Naive B cell (primary cell): ENCODE data around the gene VWDE. TPM values are rescaled to one million over a fixed set of nuclear protein-coding genes. Genes with fewer than 3 reads are reported as not detected.

Experiments
- ATAC-seq, 2 donors: fragments of 150-1000 bp; cut with Tn5 transposase; 2 replicates each; pipeline ENCODE4 v1.10.0; 2021; ENCODE audit warnings: low read depth in 2 of 2, mild to moderate bottlenecking in 2 of 2, moderate library complexity in 2 of 2
- DNase-seq: peaks from one replicate; pipeline ENCODE4 v3.0.0; 2022
- H3K27ac Mint-ChIP-seq, 6 donors: one replicate each; pipeline ENCODE4 v1.8.0; 2020 to 2022; ENCODE audit warnings: mild to moderate bottlenecking in 6 of 6, mixed read lengths in 6 of 6, moderate library complexity in 5 of 6, inconsistent platforms in 2 of 6
- H3K27me3 Mint-ChIP-seq, 3 donors: one replicate each; pipeline ENCODE4 v1.8.0; 2021 to 2022; ENCODE audit warnings: mixed read lengths in 3 of 3, mild to moderate bottlenecking in 1 of 3
- H3K36me3 Mint-ChIP-seq, 2 donors: one replicate each; pipeline ENCODE4 v1.8.0; 2020 to 2022; ENCODE audit warnings: mixed read lengths in 2 of 2, inconsistent platforms in 1 of 2, mild to moderate bottlenecking in 1 of 2
- H3K4me1 Mint-ChIP-seq, 3 donors: one replicate each; pipeline ENCODE4 v1.8.0; 2020 to 2022; ENCODE audit warnings: mixed read lengths in 3 of 3, inconsistent platforms in 1 of 3, mild to moderate bottlenecking in 1 of 3, moderate library complexity in 1 of 3
- H3K4me3 Mint-ChIP-seq, 8 donors: one replicate each; pipeline ENCODE4 v1.8.0; 2020 to 2022; ENCODE audit warnings: mild to moderate bottlenecking in 8 of 8, mixed read lengths in 8 of 8, moderate library complexity in 8 of 8, inconsistent platforms in 2 of 8
- H3K9me3 Mint-ChIP-seq, 7 donors: one replicate each; pipeline ENCODE4 v1.8.0; 2020 to 2022; ENCODE audit warnings: mixed read lengths in 7 of 7, mild to moderate bottlenecking in 5 of 7, inconsistent platforms in 2 of 7, moderate library complexity in 1 of 7
- polyA plus RNA-seq, 6 donors: library from polyadenylated mRNA; unstranded; fragments of 300-500 nt; fragmentation: Illumina TruSeq; gene quantifications; one replicate each; pipeline ENCODE4 v1.2.3, GENCODE V29; 2021; ENCODE audit warnings: low read depth in 6 of 6

The VWDE gene
- polyA plus RNA-seq, 6 donors from 2014 or later = not detected

GRCh38 chr7:12314199-12314598, 89.5 kb downstream of the VWDE start:
- Mint-ChIP-seq H3K9me3 (peaks cover 0 to 3% (median 0%) of the 10 kb centered on the region in 7 donors), H3K27ac (no peak overlapping the region), H3K4me3 (no peak overlapping the region), H3K36me3 (peaks cover 0 to 5% of the 10 kb centered on the region in 2 donors), H3K27me3 (peaks cover 0 to 16% (median 0%) of the 10 kb centered on the region in 3 donors), H3K4me1 (no peaks in the 10 kb centered on the region)
- ATAC-seq (no peak), DNase-seq (no peak)

GRCh38 chr7:12305502-12305901, 98.2 kb downstream of the VWDE start:
- H3K27ac Mint-ChIP-seq = no peak overlapping the region
- peaks cover 0 to 4% of the 10 kb centered on the region in 2 donors for H3K36me3 Mint-ChIP-seq
- peaks cover 11 to 12% (median 11%) of the 10 kb centered on the region in 3 donors for H3K27me3 Mint-ChIP-seq
- no peaks in the 10 kb centered on the region for H3K4me1 Mint-ChIP-seq
- H3K4me3 Mint-ChIP-seq = no peak overlapping the region
- DNase-seq (no peak), ATAC-seq (no peak)
- peaks cover 0 to 9% (median 2%) of the 10 kb centered on the region in 7 donors for H3K9me3 Mint-ChIP-seq

GRCh38 chr7:12303495-12303894, 100.2 kb downstream of the VWDE start:
- Mint-ChIP-seq H3K27me3 (peaks cover 5 to 7% (median 7%) of the 10 kb centered on the region in 3 donors), H3K36me3 (no peaks in the 10 kb centered on the region), H3K4me3 (no peak overlapping the region), H3K27ac (no peak overlapping the region), H3K9me3 (peaks cover 0 to 9% (median 2%) of the 10 kb centered on the region in 7 donors), H3K4me1 (no peaks in the 10 kb centered on the region)
- no peak for ATAC-seq
- no peak for DNase-seq

GRCh38 chr7:12303062-12303461, 100.6 kb downstream of the VWDE start:
- ATAC-seq (no peak), DNase-seq (no peak)
- Mint-ChIP-seq H3K9me3 (peaks cover 0 to 9% (median 2%) of the 10 kb centered on the region in 7 donors), H3K4me3 (no peak overlapping the region), H3K4me1 (no peaks in the 10 kb centered on the region), H3K27me3 (peaks cover 5% of the 10 kb centered on the region in 3 donors), H3K36me3 (no peaks in the 10 kb centered on the region), H3K27ac (no peak overlapping the region)

- peaks cover 1 to 2% (median 2%) of the 10 kb centered on the region in 3 donors for H3K4me1 Mint-ChIP-seq
- no peak for DNase-seq
- peaks cover 0 to 9% (median 2%) of the 10 kb centered on the region in 7 donors for H3K9me3 Mint-ChIP-seq
- H3K27me3 Mint-ChIP-seq = peaks cover 5 to 9% (median 5%) of the 10 kb centered on the region in 3 donors
- no peak for ATAC-seq
- H3K4me3 Mint-ChIP-seq = no peak overlapping the region
- H3K27ac Mint-ChIP-seq = no peak overlapping the region
- H3K36me3 Mint-ChIP-seq = no peaks in the 10 kb centered on the region
Observed at GRCh38 chr7:12300415-12300814, 103.2 kb downstream of the VWDE start.

GRCh38 chr7:12299367-12299766, 104.3 kb downstream of the VWDE start:
- ATAC-seq (no peak), DNase-seq (no peak)
- Mint-ChIP-seq H3K9me3 (peaks cover 0 to 7% (median 2%) of the 10 kb centered on the region in 7 donors), H3K4me1 (peaks cover 9 to 13% (median 12%) of the 10 kb centered on the region in 3 donors), H3K27me3 (peaks cover 5 to 12% (median 5%) of the 10 kb centered on the region in 3 donors), H3K4me3 (no peak overlapping the region), H3K27ac (no peak overlapping the region), H3K36me3 (no peaks in the 10 kb centered on the region)

- H3K27me3 Mint-ChIP-seq = peaks cover 0 to 12% (median 0%) of the 10 kb centered on the region in 3 donors
- no peak overlapping the region for H3K27ac Mint-ChIP-seq
- H3K4me1 Mint-ChIP-seq = peaks cover 9 to 16% (median 15%) of the 10 kb centered on the region in 3 donors
- H3K4me3 Mint-ChIP-seq = no peak overlapping the region
- H3K9me3 Mint-ChIP-seq = no peaks in the 10 kb centered on the region
- ATAC-seq (no peak), DNase-seq (no peak)
- no peaks in the 10 kb centered on the region for H3K36me3 Mint-ChIP-seq
Observed at GRCh38 chr7:12297283-12298108, 106.2 kb downstream of the VWDE start.

GRCh38 chr7:12296051-12296570, 107.6 kb downstream of the VWDE start:
- DNase-seq (no peak), ATAC-seq (no peak)
- no peaks in the 10 kb centered on the region for H3K36me3 Mint-ChIP-seq
- peaks cover 9 to 16% (median 15%) of the 10 kb centered on the region in 3 donors for H3K4me1 Mint-ChIP-seq
- peak overlapping the region in 1 of 8 donors; percentile 10 for H3K4me3 Mint-ChIP-seq
- no peak overlapping the region for H3K27ac Mint-ChIP-seq
- H3K27me3 Mint-ChIP-seq = peaks cover 0 to 12% (median 0%) of the 10 kb centered on the region in 3 donors
- peaks cover 0 to 5% (median 3%) of the 10 kb centered on the region in 7 donors for H3K9me3 Mint-ChIP-seq

GRCh38 chr7:12294701-12295100, 109.0 kb downstream of the VWDE start:
- H3K27me3 Mint-ChIP-seq = peaks cover 0 to 12% (median 3%) of the 10 kb centered on the region in 3 donors
- no peak overlapping the region for H3K27ac Mint-ChIP-seq
- DNase-seq (peak; percentile 5), ATAC-seq (peak; percentile 70 to 87)
- peaks cover under 1 to 14% (median 9%) of the 10 kb centered on the region in 7 donors for H3K9me3 Mint-ChIP-seq
- peak overlapping the region in 1 of 8 donors; percentile 3 for H3K4me3 Mint-ChIP-seq
- H3K4me1 Mint-ChIP-seq = peaks cover 9 to 16% (median 15%) of the 10 kb centered on the region in 3 donors
- H3K36me3 Mint-ChIP-seq = peaks cover 0 to 4% of the 10 kb centered on the region in 2 donors

GRCh38 chr7:12291870-12292269, 111.8 kb downstream of the VWDE start:
- Mint-ChIP-seq H3K27ac (no peak overlapping the region), H3K9me3 (peaks cover 9 to 27% (median 12%) of the 10 kb centered on the region in 7 donors), H3K4me3 (no peak overlapping the region), H3K27me3 (peaks cover 0 to 16% (median 8%) of the 10 kb centered on the region in 3 donors), H3K4me1 (peaks cover 9 to 16% (median 15%) of the 10 kb centered on the region in 3 donors), H3K36me3 (peaks cover 0 to 5% of the 10 kb centered on the region in 2 donors)
- ATAC-seq = no peak
- DNase-seq = no peak

GRCh38 chr7:12290761-12291160, 112.9 kb downstream of the VWDE start:
- Mint-ChIP-seq H3K4me3 (no peak overlapping the region), H3K27me3 (peaks cover 0 to 16% (median 8%) of the 10 kb centered on the region in 3 donors), H3K9me3 (peaks cover 9 to 27% (median 12%) of the 10 kb centered on the region in 7 donors), H3K27ac (no peak overlapping the region), H3K4me1 (peaks cover 9 to 16% (median 15%) of the 10 kb centered on the region in 3 donors), H3K36me3 (peaks cover 0 to 5% of the 10 kb centered on the region in 2 donors)
- DNase-seq (no peak), ATAC-seq (no peak)

GRCh38 chr7:12289996-12290395, 113.7 kb downstream of the VWDE start:
- DNase-seq (no peak), ATAC-seq (no peak)
- peaks cover 0 to 16% (median 8%) of the 10 kb centered on the region in 3 donors for H3K27me3 Mint-ChIP-seq
- H3K36me3 Mint-ChIP-seq = peaks cover 0 to 5% of the 10 kb centered on the region in 2 donors
- H3K4me1 Mint-ChIP-seq = peaks cover 4 to 10% (median 9%) of the 10 kb centered on the region in 3 donors
- peaks cover 9 to 27% (median 12%) of the 10 kb centered on the region in 7 donors for H3K9me3 Mint-ChIP-seq
- H3K4me3 Mint-ChIP-seq = peak overlapping the region in 1 of 8 donors; percentile 60
- peak overlapping the region in 1 of 6 donors; percentile 78 for H3K27ac Mint-ChIP-seq

GRCh38 chr7:12287901-12288300, 115.8 kb downstream of the VWDE start:
- Mint-ChIP-seq H3K4me1 (no peaks in the 10 kb centered on the region), H3K36me3 (peaks cover 0 to 5% of the 10 kb centered on the region in 2 donors), H3K4me3 (no peak overlapping the region), H3K9me3 (peaks cover 9 to 27% (median 12%) of the 10 kb centered on the region in 7 donors), H3K27me3 (peaks cover 0 to 18% (median 18%) of the 10 kb centered on the region in 3 donors), H3K27ac (no peak overlapping the region)
- ATAC-seq (no peak), DNase-seq (no peak)
